Measurements from ENCODE around the gene SMCHD1.
A peak's percentile ranks its signal among the peaks of the same experiment; 100 is the strongest.
"Not testable (repeated sequence)": the region's sequence is repeated elsewhere in the genome, so short reads cannot be mapped to it uniquely, and the experiment has no call there.

Gene SMCHD1

GRCh38 chr18:2723207-2723606 is 67.7 kb downstream of the SMCHD1 start:
- DNase-seq = no peak

- DNase-seq = no peak
Observed at GRCh38 chr18:2729757-2730156, 74.2 kb downstream of the SMCHD1 start.

DNA sequence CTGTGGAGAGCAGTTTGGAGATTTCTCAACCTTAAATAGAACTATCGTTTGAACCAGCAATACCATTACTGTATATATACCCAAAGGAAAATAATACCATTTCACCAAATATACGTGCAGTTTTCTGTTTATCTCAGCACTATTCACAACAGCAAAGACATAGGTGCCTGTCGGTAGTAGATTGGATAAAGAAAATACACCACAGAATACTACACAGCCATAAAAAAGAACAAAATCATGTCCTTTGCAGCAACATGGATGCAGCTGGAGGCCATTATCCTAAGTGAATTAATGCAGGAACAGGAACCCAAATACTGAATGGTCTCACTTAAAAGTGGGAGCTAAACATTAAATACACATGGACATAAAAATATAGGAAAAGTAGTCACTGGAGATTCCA is 81.3 kb downstream of the SMCHD1 start:
- DNase-seq = no peak

DNA sequence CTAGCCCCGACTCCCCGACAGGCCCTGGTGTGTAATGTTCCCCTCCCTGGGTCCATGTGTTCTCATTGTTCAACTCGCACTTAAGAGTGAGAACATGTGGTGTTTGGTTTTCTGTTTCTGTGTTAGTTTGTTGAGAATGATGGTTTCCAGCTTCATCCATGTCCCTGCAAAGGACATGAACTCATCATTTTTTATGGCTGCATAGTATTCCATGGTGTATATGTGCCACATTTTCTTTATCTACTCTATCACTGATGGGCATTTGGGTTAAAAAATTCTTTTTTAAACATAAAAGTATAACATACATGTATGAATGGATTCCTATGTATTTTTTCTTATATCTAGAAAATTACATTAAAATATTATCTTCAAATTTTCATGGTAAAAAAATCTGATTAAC is 84.6 kb downstream of the SMCHD1 start:
- not testable (repeated sequence) for DNase-seq

DNA sequence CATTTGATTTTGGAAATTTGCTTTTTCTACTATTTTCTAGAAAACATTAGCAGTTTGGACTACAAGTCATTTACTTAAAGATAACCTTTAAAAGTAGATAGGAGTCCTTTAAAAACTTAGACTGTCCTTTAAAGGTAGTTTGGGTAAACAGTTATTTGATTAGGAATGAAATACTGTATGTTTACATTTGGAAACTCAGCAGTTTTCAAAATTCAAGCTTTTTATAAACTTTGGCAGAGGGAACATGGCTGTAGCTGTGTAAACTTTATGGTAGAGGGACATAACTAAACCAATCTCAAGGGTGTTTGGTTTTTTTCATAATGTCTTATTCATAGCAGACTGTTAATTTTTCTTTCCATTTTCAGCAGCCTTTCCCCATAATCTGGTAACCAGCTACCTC is 90.7 kb downstream of the SMCHD1 start:
- no peak for DNase-seq

- DNase-seq = no peak
Observed at GRCh38 chr18:2758309-2758708, 102.8 kb downstream of the SMCHD1 start.

GRCh38 chr18:2774669-2775068 is 119.1 kb downstream of the SMCHD1 start:
- no peak for DNase-seq

DNA sequence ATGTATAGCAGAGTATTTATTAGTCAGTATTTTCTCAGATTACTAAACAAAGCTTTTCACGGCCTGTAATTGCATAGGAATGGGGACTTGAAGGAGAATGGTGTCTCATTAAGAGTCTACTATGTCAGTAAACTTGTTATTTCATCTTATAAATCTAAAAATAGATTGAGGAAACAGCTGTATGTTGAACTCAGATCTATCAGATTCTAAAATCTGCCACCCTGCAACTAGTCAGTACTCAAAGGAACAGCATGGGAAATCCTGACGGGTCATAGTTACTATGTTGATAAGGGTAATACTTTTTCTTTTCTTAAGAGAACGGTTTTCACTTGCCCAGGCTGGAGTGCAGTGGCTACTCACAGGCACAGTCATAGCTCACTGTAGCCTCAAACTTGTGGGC is 121.1 kb downstream of the SMCHD1 start:
- DNase-seq = no peak

- no peak for DNase-seq
Observed at GRCh38 chr18:2777241-2777640, 121.7 kb downstream of the SMCHD1 start.

GRCh38 chr18:2780750-2781149 is 125.2 kb downstream of the SMCHD1 start:
- no peak for DNase-seq

GRCh38 chr18:2787225-2787624 is 131.7 kb downstream of the SMCHD1 start:
- DNase-seq = no peak

DNA sequence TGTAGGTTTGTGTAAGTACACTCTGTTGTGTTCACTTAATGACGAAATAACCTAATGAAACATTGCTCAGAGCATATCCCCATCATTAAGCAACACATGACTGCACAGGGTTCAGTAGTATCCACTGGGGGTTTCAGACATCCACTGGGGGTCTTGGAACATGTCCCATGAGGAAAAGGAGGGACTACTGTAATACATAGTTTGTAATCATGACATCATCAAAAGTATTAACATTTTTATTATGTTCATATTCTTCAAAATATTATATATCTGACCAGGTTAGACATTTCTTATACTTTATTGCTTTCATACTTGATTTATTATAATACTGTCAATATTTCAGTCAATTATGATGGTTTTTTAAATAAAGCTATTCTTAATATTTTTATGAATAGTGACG is 136.9 kb downstream of the SMCHD1 start:
- no peak for DNase-seq

DNA sequence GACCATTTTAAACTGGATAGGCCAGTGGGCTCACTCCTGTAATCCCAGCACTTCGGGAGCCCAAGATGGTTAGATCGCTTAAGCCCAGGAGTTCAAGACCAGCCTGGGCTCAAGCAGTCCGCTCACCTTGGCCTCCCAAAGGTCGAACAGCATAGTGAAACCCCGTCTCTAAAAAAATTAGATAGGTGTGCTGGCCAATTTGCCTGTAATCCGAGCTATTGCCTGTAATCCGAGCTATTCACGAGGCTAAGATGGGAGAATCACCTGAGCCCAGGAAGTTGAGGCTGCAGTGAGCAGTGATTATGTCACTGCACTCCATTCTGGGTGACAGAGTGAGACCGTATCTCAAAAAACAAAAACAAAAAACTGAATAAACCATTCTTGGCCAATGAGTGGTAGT is 138.6 kb downstream of the SMCHD1 start:
- DNase-seq = no peak

DNA sequence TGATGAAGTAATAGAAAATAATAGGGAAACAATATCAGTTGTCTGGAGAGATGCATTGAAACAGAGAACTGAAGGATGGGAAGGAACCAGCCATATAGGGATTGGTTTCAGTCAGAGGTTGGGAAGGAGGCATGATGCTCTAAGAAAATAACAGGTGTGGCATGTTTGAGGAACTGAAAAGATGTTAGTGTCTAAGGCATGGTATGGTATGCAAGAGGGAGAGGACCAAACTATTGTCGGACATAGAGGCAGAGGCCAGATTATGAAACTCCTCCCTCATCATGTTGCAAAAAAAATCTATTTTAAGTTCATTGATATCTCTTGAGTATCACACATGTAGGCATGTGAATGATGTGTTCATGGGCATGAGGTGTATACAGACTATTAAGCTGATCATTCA is 142.4 kb downstream of the SMCHD1 start:
- DNase-seq = no peak

DNA sequence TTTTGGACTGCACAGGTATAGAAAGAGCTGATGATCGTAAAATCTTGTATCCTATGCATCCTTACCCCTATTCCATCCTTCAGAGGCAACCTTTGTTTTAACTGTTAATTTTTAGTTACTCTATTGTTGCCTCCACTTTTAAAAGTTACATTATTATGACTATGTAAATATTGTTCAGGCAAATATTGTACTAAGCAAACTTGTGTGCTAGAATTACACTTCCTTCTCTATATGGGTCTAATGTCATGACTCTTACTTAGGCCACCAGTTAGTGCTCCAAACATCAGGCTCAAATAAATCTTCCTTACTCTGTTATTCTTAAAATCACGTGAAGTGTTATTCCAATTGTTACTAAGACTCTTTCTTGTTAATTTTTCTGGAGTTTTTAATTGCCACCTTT is 143.8 kb downstream of the SMCHD1 start:
- no peak for DNase-seq

- DNase-seq = peak; percentile 57
Observed at GRCh38 chr18:2805970-2806943, 150.7 kb downstream of the SMCHD1 start.

GRCh38 chr18:2808640-2809039 is 153.1 kb downstream of the SMCHD1 start:
- DNase-seq = not testable (repeated sequence)

DNA sequence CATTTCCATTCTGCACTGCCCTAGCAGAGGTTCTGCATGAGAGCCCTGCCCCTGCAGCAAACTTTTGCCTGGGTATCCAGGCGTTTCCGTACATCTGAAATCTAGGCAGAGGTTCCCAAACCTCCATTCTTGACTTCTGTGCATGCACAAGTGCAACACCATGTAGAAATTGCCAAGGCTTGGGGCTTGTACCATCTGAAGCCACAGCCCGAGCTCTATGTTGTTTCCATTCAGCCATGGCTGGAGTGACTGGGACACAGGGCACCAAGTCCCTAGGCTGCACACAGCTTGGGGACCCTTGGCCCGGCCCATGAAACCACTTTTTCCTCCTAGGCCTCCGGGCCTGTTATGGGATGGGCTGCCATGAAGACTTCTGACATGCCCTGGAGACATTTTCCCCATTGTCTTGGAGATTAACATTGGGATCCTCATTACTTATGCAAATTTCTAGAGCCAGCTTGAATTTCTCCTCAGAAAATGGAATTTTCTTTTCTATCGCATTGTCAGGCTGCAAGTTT is 154.2 kb downstream of the SMCHD1 start:
- not testable (repeated sequence) for DNase-seq

DNA sequence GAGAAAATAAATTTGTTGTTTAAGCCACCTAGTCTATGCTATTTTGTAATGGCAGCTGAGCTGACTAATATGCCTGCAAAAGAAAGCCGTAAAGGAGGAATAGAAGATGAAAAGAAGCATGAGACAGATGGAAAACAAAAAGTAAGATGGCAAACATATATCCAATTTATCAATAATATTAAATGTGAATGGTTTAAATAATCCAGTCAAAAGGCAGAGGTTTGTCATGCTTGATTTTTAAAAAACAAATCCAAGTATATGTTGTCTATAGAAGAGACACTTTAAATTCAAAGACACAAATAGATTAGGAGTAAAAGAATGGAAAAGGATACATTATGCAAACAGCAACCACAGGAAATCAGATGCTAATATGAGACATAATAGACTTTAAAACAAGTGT is 155.9 kb downstream of the SMCHD1 start:
- DNase-seq = no peak

DNA sequence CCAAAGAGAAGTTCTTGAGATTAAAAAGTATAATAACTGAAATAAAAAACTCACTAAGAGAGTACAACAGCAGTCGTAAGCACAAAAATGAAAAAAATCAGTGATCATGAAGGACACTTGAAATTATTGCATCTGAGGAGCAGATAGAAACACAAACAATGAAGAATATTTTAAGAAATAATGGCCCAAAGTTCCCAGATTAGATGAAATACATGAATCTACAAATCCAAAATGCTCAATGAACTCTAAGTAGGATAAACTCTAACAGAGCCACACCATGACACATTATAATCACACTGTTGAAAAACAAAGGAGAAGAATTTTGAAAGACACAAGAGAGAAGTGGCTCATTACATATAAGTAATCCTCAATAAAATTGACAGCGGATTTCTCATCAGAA is 159.4 kb downstream of the SMCHD1 start:
- no peak for DNase-seq

DNA sequence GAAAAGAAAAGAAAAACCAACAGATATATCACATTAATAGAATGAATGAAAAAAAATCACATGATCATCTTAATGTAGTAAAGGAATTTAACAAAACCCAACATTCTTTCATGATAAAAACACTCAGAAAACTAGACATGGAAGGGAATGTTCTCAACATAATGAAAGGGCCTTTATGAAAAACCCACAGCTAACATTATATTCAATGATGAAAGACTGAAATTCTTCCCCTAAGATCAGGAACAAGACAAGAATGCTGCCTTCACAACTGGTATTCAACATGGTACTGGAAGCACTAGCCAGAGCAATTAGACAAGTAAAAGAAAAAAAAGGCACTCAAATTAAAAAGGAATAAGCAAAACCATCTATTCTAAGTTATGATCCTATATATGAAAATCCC is 162.8 kb downstream of the SMCHD1 start:
- no peak for DNase-seq

DNA sequence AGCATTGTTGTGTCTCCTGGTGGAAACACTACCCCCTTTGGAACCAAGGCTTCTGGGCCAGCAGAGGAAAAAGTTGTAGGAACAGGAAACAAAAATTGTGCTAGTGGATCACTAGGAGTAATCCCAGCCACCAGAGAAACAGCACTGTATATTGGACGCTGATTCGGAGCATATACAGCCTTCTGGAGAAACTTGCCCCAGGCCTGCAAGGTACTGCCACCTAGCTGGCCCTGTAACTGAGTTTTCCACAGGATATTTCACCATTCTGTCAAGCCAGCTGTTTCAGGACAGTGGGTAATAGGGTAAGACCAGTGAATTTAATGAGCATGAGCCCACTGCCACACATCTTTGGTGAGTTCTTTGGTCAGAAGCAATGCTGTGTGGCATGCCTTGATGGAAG is 166.2 kb downstream of the SMCHD1 start:
- no peak for DNase-seq

DNA sequence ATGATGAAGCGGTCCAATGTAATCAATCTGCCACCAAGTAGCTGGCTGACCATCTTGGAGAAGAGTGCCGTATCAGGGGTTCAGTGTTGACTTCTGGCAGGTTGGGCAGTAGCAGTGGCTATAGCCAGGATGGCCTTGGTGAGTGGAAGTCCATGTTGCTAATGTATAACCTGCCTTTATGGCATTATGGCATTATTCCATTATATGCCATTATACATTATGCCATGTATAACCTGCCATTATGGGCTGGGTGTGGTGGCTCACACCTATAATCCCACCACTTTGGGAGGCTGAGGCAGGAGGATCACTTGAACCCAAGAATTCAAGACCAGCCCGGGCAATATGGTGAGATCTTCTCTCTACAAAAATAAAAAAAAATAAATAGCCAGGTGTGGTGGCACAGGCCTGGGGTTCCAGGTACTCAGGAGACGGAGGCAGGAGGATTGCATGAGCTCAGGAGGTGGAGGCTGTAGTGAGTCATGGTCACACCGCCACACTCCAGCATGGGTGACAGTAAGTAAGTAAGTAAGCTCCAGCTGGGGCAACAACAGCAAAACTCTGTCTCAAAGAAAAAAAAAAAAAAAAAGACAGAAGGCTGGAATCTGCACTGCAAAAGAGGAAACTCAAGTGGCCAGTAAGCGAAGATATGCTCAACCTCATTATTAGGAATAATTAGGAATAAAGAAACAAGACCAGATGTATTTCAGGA is 166.8 kb downstream of the SMCHD1 start:
- DNase-seq = no peak

DNA sequence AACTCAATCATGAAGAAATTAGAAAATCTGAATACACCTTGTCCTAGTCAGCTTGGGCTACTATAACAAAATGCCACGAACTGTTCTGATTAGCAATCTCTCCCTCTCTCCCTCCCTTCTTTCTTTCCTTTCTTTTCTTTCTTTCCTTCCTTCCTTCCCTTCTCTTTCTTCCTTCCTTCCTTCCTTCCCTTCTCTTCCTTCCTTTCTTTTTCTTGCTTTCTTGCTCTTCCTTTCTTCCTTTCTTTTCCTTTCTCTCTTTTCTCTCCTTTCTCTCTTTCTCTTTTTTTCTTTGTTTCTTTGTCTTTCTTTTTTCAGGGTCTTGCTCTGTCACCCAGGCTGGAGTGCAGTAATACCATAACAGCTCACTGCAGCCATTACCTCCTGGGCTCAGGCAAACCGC is 167.7 kb downstream of the SMCHD1 start:
- no peak for DNase-seq

Data from NCI-H82 (cell line).